GM21576 (cell line): ENCODE results near the gene NPY5R.

Experiments
- ATAC-seq: cut with Tn5 transposase; IDR thresholded peaks from one replicate; pipeline ENCODE4 v1.9.1; 2021; ENCODE audit warnings: mild to moderate bottlenecking, moderate library complexity; ENCODE audit not compliant: unreplicated experiment

Gene NPY5R

DNA sequence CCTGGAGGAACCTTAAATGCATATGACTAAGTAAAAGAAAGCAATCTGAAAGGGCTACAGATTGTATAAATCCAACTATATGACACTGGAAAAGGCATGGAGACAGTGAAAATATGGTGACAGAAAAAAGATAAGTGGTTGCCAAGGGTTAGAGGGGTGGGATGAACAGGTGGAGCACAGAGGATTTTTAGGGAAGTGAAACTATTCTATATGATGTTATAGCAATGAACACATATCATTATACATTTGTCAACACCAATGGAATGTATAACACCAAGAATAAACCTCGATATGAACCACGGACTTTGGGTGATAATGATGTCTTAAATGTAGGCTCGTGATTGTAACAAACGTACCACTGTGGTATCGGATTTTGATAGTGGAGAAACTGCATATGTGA lies 40.7 kb downstream of the NPY5R start:
- ATAC-seq, result no peak

GRCh38 chr4:163384926-163385325 lies 41.2 kb downstream of the NPY5R start:
- no peak for ATAC-seq

DNA sequence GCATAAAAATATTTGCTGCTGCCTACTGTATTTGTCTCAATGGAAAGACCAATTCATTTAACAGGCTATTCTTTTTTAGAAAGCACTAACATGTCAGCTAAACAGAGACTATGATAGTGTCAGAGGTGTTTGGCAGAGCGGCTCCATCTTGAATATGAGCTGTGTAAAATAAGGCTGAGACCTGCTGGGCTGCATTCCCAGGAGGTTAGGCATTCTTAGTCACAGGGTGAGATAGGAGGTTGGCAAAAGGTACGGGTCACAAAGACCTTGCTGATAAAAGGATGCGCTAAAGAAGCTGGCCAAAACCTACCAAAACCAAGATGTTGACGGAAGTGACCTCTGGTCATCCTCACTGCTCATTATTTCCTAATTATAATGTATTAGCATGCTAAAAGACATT lies 41.8 kb downstream of the NPY5R start:
- no peak for ATAC-seq

DNA sequence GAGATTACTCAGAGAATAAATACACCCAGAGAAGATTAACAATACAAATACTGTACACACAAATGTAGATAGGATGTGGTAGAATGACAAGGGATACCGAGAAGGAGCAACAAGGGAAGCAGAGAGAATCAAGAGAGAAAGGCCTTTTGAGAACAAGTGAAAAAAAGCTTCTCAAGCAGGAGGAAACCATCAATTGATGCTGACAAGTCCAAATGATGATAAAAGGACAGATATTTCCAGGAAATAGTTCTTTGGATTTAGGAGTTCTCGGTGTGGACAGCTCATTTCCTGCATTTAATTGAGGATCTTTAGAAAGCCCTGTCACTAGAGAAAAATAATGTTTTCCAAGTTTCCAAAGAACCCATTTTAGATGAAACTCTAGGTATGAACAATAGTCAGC lies 48.1 kb downstream of the NPY5R start:
- ATAC-seq, result no peak

DNA sequence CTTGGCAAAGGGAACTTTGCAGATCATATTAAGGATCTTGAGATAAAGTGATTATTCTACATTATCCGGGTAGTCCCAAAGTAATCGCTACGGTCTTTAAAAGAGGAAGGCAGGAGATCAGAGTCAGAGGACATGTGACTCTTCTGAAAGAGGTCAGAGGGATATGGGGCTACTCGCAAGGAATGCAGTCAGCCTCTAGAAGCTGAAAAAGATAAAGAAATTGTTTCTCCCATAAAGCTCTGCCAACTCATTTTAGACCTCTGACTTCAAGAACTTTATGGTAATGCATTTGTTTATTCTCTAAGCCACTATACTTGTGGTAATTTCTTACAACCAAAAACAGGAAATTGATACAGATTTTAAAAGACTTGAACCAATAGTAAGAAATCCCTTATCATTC lies 48.6 kb downstream of the NPY5R start:
- no peak for ATAC-seq

DNA sequence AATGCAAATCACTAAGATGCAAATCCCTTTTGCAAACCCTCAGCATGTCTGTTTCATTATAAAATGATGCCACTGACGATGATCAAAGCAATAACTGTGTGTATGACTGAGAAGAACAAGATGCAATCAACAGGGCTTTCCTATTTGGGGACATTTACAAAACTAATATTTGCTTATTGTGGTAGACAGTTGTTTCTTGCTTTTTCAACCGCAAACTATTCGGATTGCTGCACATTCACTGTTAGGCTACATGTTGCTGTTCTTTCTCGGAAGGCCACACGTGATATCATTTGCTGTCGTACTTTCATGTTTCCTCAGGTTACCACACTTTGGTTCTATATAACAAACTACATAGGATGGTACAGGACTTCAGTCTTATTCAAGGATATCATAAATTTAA lies 49.8 kb downstream of the NPY5R start:
- ATAC-seq, result no peak

GRCh38 chr4:163395055-163395454 lies 51.4 kb downstream of the NPY5R start:
- no peak for ATAC-seq

DNA sequence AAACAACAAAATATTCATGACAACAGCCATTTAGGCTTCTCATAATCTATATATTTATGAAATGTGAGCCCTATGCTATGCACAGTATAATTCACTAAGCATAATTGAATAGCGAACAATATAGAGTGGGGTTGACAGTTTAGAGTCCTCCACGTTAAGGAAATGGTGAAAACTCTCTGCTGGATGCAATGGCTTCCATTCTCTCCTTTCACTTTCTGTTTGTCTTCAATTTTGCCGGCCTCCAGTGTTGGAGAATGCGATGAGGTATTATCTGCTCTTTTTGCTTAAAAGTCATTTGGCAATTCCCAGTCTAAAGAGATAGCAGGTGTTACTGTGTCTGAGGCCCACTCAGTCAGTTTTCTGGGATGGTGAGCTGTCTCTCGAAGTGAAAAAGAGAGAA lies 52.1 kb downstream of the NPY5R start:
- no peak for ATAC-seq

GRCh38 chr4:163398238-163398637 lies 54.5 kb downstream of the NPY5R start:
- ATAC-seq, result no peak

GRCh38 chr4:163400911-163401310 lies 57.2 kb downstream of the NPY5R start:
- ATAC-seq, result no peak
